ENCODE data around the gene OSBPL2.

OSBPL2 gene

DNA sequence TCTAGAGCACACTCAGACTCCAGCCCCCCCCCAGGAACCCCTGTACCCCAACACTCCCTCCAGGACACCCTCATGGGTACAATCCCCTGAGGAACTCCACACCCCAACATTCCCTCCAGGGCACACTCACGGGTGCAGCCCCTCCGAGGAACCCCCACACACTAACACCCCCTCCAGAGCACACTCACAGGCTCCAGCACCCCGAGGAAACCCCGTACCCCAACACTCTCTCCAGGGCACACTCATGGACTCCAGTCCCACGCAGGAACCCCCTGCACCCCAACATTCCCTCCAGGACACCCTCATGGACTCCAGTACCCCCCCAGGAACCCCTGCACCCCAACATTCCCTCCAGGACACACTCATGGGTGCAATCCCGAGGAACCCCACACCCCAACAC lies 97.2 kb downstream of the OSBPL2 start:
- DNase-seq (ENCODE audit: insufficient read length, low spot score) (no peak), FAIRE-seq (no peak)
- no peak for TF ChIP-seq POLR2A (IDR thresholded peaks at IDR 0.05; ENCODE audit: low read depth, low read length)

DNA sequence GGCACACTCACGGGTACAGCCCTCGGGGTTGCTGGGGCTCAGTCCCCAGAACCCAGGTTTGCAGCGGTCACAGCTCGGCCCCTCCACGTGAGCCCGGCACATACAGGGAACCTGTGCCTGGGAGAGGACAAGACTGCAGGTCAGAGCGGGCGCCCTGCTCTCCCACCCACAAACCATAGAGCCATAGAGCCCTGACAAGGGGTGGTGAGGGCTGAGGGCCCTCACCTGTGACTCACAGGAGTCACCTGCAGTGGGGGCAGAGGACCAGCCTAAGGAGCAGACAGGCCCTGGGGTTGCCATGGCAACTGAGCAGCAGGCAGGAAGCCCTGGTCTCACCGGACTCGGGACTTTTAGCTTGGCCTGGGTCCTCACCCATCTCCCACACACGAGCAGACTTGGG lies 98.0 kb downstream of the OSBPL2 start:
- DNase-seq (ENCODE audit: insufficient read length, low spot score): no peak
- FAIRE-seq: no peak
- TF ChIP-seq POLR2A (IDR thresholded peaks at IDR 0.05; ENCODE audit: low read depth, low read length): no peak

DNA sequence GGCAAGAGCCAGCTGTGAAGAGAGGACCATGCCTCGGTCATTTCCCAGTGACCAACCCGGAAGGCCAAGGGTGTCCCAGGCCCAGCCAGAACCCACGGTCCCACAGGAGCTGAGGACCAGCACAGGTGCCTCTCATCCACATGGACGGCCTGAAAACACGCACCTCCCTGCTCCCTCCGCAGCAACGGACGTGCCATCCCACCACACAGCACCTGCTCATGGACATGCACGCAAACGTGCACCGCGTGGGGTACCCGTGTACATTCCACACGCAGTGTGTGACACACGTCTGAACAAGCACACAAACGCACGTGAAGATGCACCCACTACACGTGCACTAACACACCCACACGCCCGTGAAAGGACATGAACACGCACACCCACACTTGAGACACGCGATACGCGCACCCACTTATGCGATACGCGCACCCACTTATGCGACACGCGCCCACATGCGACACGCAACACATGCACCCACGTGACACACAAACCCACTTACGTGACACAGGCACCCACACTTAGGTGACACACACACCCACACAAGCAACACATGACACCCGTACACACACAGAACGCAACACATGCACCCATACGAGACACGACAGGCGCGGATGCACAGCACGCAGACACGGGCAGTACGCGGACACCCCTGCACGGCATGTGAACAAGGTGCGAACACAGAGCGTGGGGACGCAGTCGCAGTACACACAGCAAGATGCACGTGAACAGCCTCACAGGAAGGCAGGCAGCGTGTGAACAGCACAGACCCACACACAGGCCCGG lies 98.6 kb downstream of the OSBPL2 start:
- DNase-seq (ENCODE audit: insufficient read length, low spot score) (no peak), FAIRE-seq (no peak)
- TF ChIP-seq POLR2A (IDR thresholded peaks at IDR 0.05; ENCODE audit: low read depth, low read length): no peak

DNA sequence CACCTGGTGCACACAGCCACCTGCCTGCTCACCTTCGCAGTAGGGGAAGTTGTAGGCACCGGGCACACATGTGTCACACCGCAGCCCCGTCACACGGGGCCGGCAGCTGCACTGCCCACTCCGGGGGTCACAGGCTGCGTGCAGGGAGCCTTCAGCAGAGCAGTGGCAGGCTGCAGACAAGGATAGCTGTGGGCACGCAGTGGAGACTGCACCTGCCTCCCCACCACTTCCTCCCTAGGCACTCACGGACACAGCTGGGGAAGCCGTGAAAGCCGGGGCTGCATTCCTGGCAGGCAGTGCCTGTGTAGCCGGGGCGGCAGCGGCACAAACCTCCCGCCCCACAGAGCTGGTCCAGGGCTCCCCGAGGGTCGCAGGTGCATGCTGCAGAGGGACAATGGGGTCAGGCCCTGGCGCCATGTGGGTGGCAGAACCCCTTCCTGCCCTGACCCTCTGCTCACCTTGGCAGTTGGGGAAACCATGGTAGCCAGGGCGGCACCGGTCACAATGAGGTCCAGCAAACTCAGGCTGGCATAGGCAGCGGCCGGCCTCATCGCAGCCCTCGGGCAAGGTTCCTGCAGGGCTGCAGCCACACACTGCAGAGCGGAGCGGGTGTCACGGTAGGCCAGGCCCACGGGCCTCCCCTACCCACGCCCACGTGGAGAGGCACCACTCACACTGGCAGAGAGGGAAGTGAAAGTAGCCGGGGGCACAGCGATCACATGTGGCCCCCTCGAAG lies 99.4 kb downstream of the OSBPL2 start:
- DNase-seq (ENCODE audit: insufficient read length, low spot score): no peak
- FAIRE-seq: no peak
- no peak for TF ChIP-seq POLR2A (IDR thresholded peaks at IDR 0.05; ENCODE audit: low read depth, low read length)

DNA sequence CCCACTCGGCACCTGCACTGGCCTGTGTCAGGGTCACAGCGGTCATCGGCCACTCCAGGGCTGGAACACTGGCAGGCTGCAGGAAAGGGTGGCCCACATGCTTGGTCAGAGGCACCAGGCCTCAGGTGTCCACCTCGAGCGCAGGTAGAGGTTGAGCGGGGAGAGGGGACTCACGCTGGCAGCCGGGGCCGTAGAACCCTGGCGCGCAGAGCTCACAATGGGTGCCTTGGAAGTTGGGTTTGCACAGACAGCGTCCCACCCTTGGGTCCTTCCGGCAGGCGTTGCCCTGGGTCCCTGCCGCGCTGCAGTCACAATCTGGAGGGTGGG lies 99.9 kb downstream of the OSBPL2 start:
- TF ChIP-seq POLR2A (IDR thresholded peaks at IDR 0.05; ENCODE audit: low read depth, low read length): no peak
- FAIRE-seq (no peak), DNase-seq (ENCODE audit: insufficient read length, low spot score) (no peak)

DNA sequence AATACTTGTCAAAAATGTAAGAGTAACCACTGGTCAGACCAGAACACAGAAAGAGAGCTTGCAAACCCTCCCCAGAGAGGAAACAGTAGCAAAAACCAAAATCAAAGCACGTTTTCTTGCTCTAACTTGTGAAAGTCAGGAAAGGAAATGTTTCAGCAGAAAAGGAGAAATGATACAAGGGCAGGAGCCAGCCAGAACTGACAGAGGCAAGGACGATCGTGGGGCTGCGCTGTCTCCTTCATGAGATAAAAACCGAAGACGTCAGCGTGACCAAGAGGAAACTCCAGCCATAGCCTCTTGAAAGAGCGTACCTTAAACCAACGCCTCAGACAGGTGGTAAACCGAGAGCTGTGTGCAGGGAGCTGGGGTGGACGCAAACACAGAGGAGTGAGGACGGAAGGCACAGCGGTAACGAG lies 101.3 kb downstream of the OSBPL2 start:
- TF ChIP-seq POLR2A (IDR thresholded peaks at IDR 0.05; ENCODE audit: low read depth, low read length): no peak
- FAIRE-seq: no peak

DNA sequence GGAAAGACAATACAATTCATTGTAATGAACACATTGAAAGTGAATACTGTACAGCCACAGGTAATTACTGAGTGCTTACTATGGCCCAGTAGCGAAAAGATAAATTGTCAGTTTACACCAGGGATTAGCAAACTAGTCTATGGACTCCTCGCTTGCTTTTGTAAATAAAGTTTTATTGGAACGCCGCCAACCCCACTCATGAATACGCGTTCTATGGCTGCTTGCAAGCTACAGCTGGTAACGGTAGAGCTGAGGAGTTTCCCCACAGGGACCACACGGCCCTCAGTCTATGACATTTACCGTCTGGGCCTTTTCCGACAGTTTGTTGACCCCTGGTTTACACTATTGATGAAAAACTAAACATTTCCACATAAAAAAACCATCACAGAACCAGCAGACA lies 104.6 kb downstream of the OSBPL2 start:
- no peak for TF ChIP-seq POLR2A (IDR thresholded peaks at IDR 0.05; ENCODE audit: low read depth, low read length)
- DNase-seq (ENCODE audit: insufficient read length, low spot score) (no peak), FAIRE-seq (no peak)

More for the DNA sequence above, 101.3 kb downstream of the OSBPL2 start:
- DNase-seq (ENCODE audit: insufficient read length, low spot score): no peak

DNA sequence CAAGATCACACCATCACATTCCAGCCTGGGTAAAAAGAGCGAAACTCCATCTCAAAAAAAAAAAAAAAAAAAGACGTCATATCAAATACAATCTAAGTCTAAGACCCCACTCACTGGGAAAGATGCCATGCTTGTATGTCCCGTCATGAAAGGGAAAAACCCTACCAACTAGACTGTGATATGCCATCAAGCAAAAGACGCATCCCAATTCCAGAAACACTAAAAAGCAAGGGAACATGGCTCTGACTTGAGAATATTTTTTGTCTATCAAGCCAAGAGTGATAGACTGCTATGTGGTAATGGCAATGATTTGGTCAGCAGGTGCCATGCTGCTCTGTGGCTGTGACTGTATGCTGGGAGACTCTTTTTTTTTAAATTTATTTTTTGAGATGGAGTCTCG lies 105.8 kb downstream of the OSBPL2 start:
- DNase-seq (ENCODE audit: insufficient read length, low spot score) (no peak), FAIRE-seq (no peak)
- TF ChIP-seq POLR2A (IDR thresholded peaks at IDR 0.05; ENCODE audit: low read depth, low read length): no peak

DNA sequence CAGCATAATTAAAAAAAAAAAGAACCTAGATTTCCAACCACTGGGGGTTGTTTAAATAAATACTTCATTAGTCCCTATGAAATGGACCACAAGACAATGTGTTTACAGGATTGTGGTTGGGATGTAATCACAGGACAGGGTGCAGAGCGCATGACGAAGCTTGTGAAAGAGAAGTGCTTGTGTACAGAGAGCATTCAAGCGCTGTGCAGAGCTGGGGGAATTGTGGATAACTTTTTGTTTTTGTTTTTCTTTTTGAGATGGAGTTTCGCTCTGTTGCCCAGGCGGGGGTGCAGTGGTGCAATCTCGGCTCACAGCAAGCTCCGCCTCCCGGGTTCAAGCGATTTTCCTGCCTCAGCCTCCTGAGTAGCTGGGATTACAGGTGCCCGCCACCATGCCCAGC lies 106.5 kb downstream of the OSBPL2 start:
- TF ChIP-seq POLR2A (IDR thresholded peaks at IDR 0.05; ENCODE audit: low read depth, low read length): no peak
- DNase-seq (ENCODE audit: insufficient read length, low spot score) (no peak), FAIRE-seq (no peak)
